NCI-H460 (cell line): ENCODE data around the gene NDUFA6. TPM values are rescaled to one million over a fixed set of nuclear protein-coding genes. Genes with fewer than 3 reads are reported as not detected.
"Not testable (repeated sequence)": the region's sequence is repeated elsewhere in the genome, so short reads cannot be mapped to it uniquely, and the experiment has no call there.

Source experiments
- DNase-seq: peaks from one replicate; pipeline ENCODE4 v3.0.0-alpha.2; 2016; ENCODE audit warnings: low read depth; ENCODE audit errors: extremely low read depth
- polyA plus RNA-seq: library from polyadenylated mRNA; depleted of rRNA; stranded (reverse); fragments of >200 nt; gene quantifications from 2 replicates; pipeline ENCODE4 v1.2.3, GENCODE V29; 2014; cell fraction: nucleus; rRNA removed
- total RNA-seq: library from RNA; depleted of rRNA; stranded (reverse); fragments of >200 nt; shearing (Covaris generic); gene quantifications from 2 replicates; pipeline ENCODE4 v1.2.3, GENCODE V29; 2014; rRNA removed

The NDUFA6 gene
- total RNA-seq = 68.2 and 73.3 TPM in 2 replicates
- polyA plus RNA-seq = 43.9 and 45.1 TPM in 2 replicates

DNA sequence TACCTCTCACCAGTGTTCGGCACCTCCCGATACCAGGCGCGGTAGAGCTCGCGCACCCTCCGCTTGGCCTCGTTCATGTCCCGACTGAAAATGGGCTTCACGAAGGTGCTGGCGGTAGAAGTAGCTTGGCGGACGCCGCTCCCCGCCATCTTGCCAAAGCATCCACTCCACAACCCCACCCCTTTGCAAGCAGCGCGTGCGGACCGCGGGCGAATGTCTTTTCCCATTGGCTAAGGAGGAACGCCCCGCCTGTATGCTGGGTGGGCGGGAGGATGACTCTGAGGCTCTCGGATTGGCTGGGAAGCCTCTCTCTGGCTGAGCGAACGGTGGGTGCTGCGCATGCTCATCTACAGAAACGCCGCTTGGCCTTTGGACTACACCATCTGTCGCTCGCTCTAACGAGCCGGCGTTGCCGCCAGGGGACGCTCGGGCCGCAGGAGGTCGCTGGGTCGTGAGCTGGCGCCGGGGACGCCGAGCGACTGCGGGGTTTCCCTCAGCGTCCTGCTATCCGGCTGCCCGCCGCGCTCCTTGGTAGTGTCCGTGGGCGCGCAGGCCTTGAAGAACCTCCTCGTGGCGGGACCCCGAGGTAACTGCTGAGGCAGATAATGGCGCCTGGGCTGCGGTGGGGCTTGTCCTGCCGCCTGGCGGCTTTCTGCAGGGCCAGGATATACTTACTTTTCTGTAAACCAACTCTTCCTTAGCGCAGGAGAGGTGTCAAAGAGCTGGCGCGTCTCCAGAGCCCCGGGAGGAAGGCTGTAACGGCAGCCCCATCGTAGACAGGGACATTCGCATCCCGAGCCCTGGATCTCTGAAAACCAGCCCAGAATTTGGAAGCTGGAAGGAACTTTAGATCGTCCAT, at the start of gene NDUFA6:
NDUFA6 (minus strand) TSS at position 177 of the 859 bp plus-strand sequence; CDS start at position 149, 28 bp downstream.
- peak; percentile 97 for DNase-seq

DNA sequence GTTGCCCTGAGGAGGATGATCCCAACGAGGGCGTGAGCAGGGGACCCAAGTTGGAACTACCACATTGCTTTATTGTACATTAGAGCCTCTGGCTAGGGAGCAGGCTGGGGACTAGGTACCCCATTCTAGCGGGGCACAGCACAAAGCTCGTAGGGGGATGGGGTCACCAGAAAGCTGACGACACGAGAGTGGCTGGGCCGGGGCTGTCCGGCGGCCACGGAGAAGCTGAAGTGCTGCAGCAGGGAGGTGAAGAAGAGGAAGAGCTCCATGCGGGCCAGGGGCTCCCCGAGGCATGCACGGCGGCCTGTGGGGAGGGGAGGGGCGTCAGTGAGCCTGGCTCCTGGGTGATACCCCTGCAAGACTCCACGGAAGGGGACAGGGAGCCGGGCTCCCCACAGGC, 49.6 kb upstream of the NDUFA6 start:
- not testable (repeated sequence) for DNase-seq

DNA sequence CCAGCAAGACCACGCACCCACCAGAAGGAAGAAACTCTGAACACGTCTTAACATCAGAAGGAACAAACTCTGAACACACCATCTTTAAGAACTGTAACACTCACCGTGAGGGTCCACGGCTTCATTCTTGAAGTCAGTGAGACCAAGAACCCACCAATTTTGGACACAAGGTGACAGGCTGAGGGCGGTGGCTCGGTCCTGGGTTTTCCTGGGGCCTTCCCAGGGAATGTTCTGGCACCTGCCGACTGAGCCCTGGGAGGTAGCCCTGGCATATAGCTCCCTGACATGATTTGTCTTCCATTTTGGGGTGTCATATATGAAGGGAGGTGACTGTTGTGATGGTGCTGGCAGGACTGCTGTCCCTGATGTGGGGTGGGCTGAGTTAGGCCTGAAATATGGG, 48.9 kb upstream of the NDUFA6 start:
- not testable (repeated sequence) for DNase-seq

- no peak for DNase-seq
Measured at GRCh38 chr22:42138972-42139371, 48.4 kb upstream of the NDUFA6 start.

GRCh38 chr22:42138122-42138770, 47.7 kb upstream of the NDUFA6 start:
- no peak for DNase-seq

GRCh38 chr22:42135688-42136087, 45.1 kb upstream of the NDUFA6 start:
- DNase-seq = not testable (repeated sequence)

DNA sequence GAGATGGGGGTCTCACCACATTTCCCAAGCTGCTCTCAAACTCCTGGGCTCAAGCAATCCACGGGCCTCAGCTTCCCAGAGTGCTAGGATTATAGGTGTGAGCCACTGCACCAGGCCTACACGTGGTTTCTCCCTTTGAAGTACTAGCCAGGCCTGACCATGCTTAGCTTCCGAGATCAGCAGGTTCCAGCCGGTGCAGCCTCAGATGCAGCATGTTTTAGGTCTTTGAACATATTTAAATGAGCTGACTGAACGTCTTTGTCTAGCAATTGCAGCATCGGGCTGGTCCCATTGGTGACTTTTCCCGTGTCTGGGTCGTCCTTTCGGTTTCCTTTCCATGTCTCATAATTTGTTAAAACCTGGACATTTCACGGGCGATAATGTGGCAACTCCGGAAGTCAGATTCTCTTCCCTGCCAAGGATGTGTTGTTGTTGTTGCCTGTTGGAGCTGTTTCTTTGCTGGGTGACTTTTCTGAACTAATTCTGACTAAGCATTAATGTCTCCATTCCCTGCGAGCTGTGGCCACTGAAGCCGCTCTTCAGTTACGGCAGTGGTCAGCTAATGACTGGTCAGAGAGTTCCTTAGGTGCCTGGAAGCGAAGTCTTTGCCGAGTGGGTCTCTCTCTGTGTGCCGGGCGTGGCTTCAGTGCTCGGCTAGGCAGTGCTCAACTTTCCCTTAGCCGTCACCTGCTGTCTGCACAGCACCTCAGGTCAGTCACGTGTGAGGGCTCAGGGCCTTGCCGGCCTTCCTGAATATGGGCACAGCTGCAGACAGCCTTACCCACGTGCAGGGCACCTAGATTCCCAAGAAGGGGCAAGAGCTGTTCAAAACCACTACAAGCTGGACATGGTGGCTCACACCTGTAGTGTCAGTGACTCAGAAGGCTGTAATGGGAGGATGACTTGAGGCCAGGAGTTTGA, 43.8 kb upstream of the NDUFA6 start:
- DNase-seq = no peak

DNA sequence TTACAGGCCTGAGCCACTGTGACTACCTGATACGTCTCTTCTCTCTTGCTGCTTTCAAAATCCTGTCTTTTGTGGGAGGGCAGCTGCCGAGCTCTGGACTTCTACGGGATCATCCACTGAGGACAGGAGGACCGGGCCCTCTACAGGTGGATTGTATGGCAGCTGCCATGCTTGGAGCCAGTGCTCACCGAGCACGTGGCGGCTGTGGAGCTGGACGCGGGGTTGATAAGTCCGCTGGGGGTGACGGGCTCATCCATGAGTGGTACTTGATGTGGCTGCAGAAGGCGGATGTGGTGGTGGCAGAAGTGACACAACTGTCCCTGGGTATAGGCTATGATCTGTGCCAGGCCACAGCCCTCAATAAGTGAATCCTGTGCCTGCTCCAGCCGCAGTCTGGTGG, 41.9 kb upstream of the NDUFA6 start:
- no peak for DNase-seq

GRCh38 chr22:42131562-42131961, 41.0 kb upstream of the NDUFA6 start:
- DNase-seq = no peak

DNA sequence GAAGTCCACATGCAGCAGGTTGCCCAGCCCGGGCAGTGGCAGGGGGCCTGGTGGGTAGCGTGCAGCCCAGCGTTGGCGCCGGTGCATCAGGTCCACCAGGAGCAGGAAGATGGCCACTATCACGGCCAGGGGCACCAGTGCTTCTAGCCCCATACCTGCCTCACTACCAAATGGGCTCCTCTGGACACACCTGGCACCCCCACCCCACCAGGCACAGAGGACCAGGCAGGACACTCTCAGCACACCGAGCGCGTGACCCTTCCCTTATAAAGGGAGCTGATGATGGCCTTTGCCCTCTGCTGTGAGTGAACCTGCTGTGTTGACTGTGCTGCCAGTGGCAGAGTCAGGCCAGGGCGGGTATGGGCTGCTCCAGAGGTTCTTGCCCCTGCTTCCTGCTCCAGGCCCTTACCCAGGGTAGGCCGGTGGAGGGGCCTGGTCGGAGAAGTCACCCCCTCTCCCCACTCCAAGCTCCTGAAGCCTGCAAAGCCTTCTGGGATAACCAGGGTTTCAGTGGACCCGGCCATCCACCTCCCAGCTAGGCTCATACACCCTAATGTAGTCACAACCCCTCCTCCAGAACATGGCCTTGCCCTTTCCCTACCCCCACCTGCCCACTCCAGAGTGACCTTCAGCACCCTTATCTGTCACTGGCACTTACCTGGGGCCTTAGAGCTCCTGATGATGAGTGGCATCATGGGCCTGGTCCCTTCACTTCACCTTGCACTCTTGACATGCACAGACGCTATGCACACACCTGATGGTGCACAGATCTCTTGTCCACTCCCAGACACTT, 40.3 kb upstream of the NDUFA6 start, which contains the start of gene CYP2D6:
CYP2D6 (minus strand) TSS at position 172 of the 793 bp plus-strand sequence; CDS start at position 153, 19 bp downstream.
- DNase-seq = not testable (repeated sequence)

GRCh38 chr22:42130182-42130581, 39.6 kb upstream of the NDUFA6 start:
- DNase-seq = not testable (repeated sequence)

DNA sequence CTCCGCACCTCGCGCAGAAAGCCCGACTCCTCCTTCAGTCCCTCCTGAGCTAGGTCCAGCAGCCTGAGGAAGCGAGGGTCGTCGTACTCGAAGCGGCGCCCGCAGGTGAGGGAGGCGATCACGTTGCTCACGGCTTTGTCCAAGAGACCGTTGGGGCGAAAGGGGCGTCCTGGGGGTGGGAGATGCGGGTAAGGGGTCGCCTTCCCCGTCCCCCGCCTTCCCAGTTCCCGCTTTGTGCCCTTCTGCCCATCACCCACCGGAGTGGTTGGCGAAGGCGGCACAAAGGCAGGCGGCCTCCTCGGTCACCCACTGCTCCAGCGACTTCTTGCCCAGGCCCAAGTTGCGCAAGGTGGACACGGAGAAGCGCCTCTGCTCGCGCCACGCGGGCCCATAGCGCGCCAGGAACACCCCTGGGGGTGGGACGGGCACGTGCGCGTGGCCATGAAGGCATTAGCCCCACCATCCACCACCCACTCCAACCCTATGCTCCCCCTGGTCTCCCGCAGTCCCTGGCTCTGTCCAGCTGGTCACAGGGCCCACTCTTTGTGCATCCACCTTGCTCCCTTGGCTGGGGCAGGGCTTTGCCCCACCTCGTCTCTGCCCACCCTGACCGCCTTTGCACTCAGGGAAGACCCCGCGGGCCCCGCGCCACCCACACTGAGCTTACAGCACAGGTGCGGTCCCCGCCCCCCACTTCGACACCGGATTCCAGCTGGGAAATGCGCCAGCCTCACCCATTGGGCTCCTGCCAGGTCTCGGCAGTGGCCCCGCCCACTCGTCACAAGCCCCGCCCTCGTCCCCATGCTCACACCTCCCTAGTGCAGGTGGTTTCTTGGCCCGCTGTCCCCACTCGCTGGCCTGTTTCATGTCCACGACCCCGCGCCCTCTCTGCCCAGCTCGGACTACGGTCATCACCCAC, 38.5 kb upstream of the NDUFA6 start:
- DNase-seq = not testable (repeated sequence)

DNA sequence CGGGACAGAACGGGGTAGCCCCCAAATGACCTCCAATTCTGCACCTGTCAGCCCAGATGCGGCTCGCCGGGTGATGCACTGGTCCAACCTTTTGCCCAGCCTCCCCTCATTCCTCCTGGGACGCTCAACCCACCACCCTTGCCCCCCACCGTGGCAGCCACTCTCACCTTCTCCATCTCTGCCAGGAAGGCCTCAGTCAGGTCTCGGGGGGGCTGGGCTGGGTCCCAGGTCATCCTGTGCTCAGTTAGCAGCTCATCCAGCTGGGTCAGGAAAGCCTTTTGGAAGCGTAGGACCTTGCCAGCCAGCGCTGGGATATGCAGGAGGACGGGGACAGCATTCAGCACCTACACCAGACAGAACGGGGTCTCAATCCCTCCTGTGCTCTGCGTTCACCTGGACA, 37.4 kb upstream of the NDUFA6 start:
- not testable (repeated sequence) for DNase-seq

DNA sequence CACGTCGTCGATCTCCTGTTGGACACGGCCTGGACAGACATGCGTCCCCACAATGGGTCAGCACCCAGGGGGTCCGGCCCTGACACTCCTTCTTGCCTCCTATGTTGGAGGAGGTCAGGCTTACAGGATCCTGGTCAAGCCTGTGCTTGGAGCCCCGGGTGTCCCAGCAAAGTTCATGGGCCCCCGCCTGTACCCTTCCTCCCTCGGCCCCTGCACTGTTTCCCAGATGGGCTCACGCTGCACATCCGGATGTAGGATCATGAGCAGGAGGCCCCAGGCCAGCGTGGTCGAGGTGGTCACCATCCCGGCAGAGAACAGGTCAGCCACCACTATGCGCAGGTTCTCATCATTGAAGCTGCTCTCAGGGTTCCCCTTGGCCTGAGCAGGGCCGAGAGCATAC, 37.0 kb upstream of the NDUFA6 start:
- no peak for DNase-seq

GRCh38 chr22:42123529-42123928, 33.0 kb upstream of the NDUFA6 start:
- DNase-seq = not testable (repeated sequence)

DNA sequence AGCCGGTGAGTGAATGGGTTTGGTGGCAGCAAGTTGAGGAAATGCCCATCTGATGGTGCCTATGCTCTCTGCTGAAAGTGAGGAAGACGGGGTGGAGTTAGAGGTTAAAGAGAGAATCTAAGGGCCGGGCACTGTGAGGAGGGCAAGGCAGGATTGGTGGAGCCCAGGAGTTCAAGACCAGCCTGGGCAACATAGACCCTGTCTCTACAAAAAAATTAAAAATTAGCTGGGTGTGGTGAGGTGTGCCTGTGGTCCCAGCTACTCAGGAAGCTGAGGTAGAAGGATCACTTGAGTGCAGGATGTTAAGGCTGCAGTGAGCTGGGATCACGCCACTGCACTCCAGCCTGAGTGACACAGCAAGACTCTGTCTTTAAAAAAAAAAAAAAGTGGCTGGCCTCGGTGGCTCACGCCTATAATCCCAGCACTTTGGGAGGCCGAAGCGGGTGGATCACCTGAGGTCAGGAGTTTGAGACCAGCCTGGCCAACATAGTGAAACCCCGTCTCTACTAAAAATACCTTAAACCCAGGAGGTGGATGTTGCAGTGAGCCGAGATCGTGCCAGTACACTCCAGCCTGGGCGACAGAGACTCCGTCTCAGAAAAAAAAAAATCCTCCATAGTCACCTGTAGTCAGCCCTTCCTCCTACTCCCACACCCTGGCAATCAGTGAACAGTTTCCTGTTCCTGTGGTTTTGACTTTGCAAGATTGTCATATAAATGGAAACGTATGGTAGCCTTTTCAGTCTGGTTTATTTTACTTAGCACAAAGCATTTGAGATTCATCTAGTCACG, 29.9 kb upstream of the NDUFA6 start:
- DNase-seq = not testable (repeated sequence)

GRCh38 chr22:42116848-42117424, 26.4 kb upstream of the NDUFA6 start:
- no peak for DNase-seq
